ENCODE data around the gene TATDN3.
"Not testable (repeated sequence)": the region's sequence is repeated elsewhere in the genome, so short reads cannot be mapped to it uniquely, and the experiment has no call there.

TATDN3 gene

GRCh38 chr1:212775241-212775640, 16.5 kb upstream of the TATDN3 start:
- H3K36me3 ChIP-seq (ENCODE audit: control insufficient read depth, insufficient read depth, low read length): peaks cover 3% of the 10 kb centered on the region; the same call in 1 of the 2 replicates
- H3K9me3 ChIP-seq (ENCODE audit: control insufficient read depth, insufficient read depth, low read length): no peaks in the 10 kb centered on the region
- H3K4me1 ChIP-seq (ENCODE audit: control insufficient read depth, insufficient read depth, low read length): no peaks in the 10 kb centered on the region
- no peak overlapping the region for H3K4me3 ChIP-seq (ENCODE audit: low read length)
- H3K27me3 ChIP-seq (ENCODE audit: control insufficient read depth, insufficient read depth, low read length): no peaks in the 10 kb centered on the region
- no peak overlapping the region for H3K27ac ChIP-seq (ENCODE audit: low read length)
- DNase-seq (ENCODE audit: low read depth, low spot score): no peak

GRCh38 chr1:212777151-212777550, 14.5 kb upstream of the TATDN3 start:
- Histone ChIP-seq H3K9me3 (ENCODE audit: control insufficient read depth, insufficient read depth, low read length) (no peaks in the 10 kb centered on the region), H3K4me3 (ENCODE audit: low read length) (no peak overlapping the region), H3K4me1 (ENCODE audit: control insufficient read depth, insufficient read depth, low read length) (no peaks in the 10 kb centered on the region), H3K36me3 (ENCODE audit: control insufficient read depth, insufficient read depth, low read length) (peaks cover 3% of the 10 kb centered on the region; the same call in 1 of the 2 replicates), H3K27ac (ENCODE audit: low read length) (no peak overlapping the region), H3K27me3 (ENCODE audit: control insufficient read depth, insufficient read depth, low read length) (no peaks in the 10 kb centered on the region)
- no CpG with 5 or more reads among the region's 3 CpGs for WGBS (ENCODE audit: insufficient coverage, insufficient read length)
- no peak for DNase-seq (ENCODE audit: low read depth, low spot score)

GRCh38 chr1:212779086-212779485, 12.6 kb upstream of the TATDN3 start:
- not testable (repeated sequence) for H3K27me3 ChIP-seq (ENCODE audit: control insufficient read depth, insufficient read depth, low read length); DNase-seq (ENCODE audit: low read depth, low spot score); H3K4me3 ChIP-seq (ENCODE audit: low read length); H3K9me3 ChIP-seq (ENCODE audit: control insufficient read depth, insufficient read depth, low read length); H3K36me3 ChIP-seq (ENCODE audit: control insufficient read depth, insufficient read depth, low read length); H3K4me1 ChIP-seq (ENCODE audit: control insufficient read depth, insufficient read depth, low read length); H3K27ac ChIP-seq (ENCODE audit: low read length)
- WGBS (ENCODE audit: insufficient coverage, insufficient read length): no CpG with 5 or more reads among the region's 32 CpGs

- no CpG with 5 or more reads among the region's 3 CpGs for WGBS (ENCODE audit: insufficient coverage, insufficient read length)
- no peaks in the 10 kb centered on the region for H3K9me3 ChIP-seq (ENCODE audit: control insufficient read depth, insufficient read depth, low read length)
- H3K36me3 ChIP-seq (ENCODE audit: control insufficient read depth, insufficient read depth, low read length): peaks cover 3% of the 10 kb centered on the region; the same call in 1 of the 2 replicates
- H3K4me3 ChIP-seq (ENCODE audit: low read length): no peak overlapping the region
- H3K27me3 ChIP-seq (ENCODE audit: control insufficient read depth, insufficient read depth, low read length): no peaks in the 10 kb centered on the region
- H3K4me1 ChIP-seq (ENCODE audit: control insufficient read depth, insufficient read depth, low read length): no peaks in the 10 kb centered on the region
- no peak for DNase-seq (ENCODE audit: low read depth, low spot score)
- H3K27ac ChIP-seq (ENCODE audit: low read length): no peak overlapping the region
Observed at GRCh38 chr1:212780759-212781158, 10.9 kb upstream of the TATDN3 start.

GRCh38 chr1:212781225-212781624, 10.5 kb upstream of the TATDN3 start:
- Histone ChIP-seq H3K4me1 (ENCODE audit: control insufficient read depth, insufficient read depth, low read length) (no peaks in the 10 kb centered on the region), H3K36me3 (ENCODE audit: control insufficient read depth, insufficient read depth, low read length) (peaks cover 3% of the 10 kb centered on the region; the same call in 1 of the 2 replicates), H3K4me3 (ENCODE audit: low read length) (no peak overlapping the region), H3K27ac (ENCODE audit: low read length) (no peak overlapping the region), H3K27me3 (ENCODE audit: control insufficient read depth, insufficient read depth, low read length) (no peaks in the 10 kb centered on the region), H3K9me3 (ENCODE audit: control insufficient read depth, insufficient read depth, low read length) (no peaks in the 10 kb centered on the region)
- DNase-seq (ENCODE audit: low read depth, low spot score): no peak
- WGBS (ENCODE audit: insufficient coverage, insufficient read length): no CpG with 5 or more reads among the region's 2 CpGs

GRCh38 chr1:212782422-212783154, 9.1 kb upstream of the TATDN3 start:
- WGBS (ENCODE audit: insufficient coverage, insufficient read length): no CpG with 5 or more reads among the region's 3 CpGs
- no peak for DNase-seq (ENCODE audit: low read depth, low spot score)
- no peaks in the 10 kb centered on the region for H3K4me1 ChIP-seq (ENCODE audit: control insufficient read depth, insufficient read depth, low read length)
- no peak overlapping the region for H3K4me3 ChIP-seq (ENCODE audit: low read length)
- H3K27me3 ChIP-seq (ENCODE audit: control insufficient read depth, insufficient read depth, low read length): no peaks in the 10 kb centered on the region
- peaks cover 3% of the 10 kb centered on the region; the same call in 1 of the 2 replicates for H3K36me3 ChIP-seq (ENCODE audit: control insufficient read depth, insufficient read depth, low read length)
- H3K9me3 ChIP-seq (ENCODE audit: control insufficient read depth, insufficient read depth, low read length): no peaks in the 10 kb centered on the region
- H3K27ac ChIP-seq (ENCODE audit: low read length): no peak overlapping the region

GRCh38 chr1:212783976-212784375, 7.7 kb upstream of the TATDN3 start:
- Histone ChIP-seq H3K36me3 (ENCODE audit: control insufficient read depth, insufficient read depth, low read length) (peaks cover 3% of the 10 kb centered on the region; the same call in 1 of the 2 replicates), H3K4me3 (ENCODE audit: low read length) (no peak overlapping the region), H3K9me3 (ENCODE audit: control insufficient read depth, insufficient read depth, low read length) (no peaks in the 10 kb centered on the region), H3K27me3 (ENCODE audit: control insufficient read depth, insufficient read depth, low read length) (no peaks in the 10 kb centered on the region), H3K27ac (ENCODE audit: low read length) (no peak overlapping the region), H3K4me1 (ENCODE audit: control insufficient read depth, insufficient read depth, low read length) (no peaks in the 10 kb centered on the region)
- no peak for DNase-seq (ENCODE audit: low read depth, low spot score)
- no CpG with 5 or more reads among the region's 1 CpG for WGBS (ENCODE audit: insufficient coverage, insufficient read length)

- DNase-seq (ENCODE audit: low read depth, low spot score): no peak
- Histone ChIP-seq H3K27me3 (ENCODE audit: control insufficient read depth, insufficient read depth, low read length) (no peaks in the 10 kb centered on the region), H3K9me3 (ENCODE audit: control insufficient read depth, insufficient read depth, low read length) (no peaks in the 10 kb centered on the region), H3K36me3 (ENCODE audit: control insufficient read depth, insufficient read depth, low read length) (peaks cover 3% of the 10 kb centered on the region; the same call in 1 of the 2 replicates), H3K27ac (ENCODE audit: low read length) (no peak overlapping the region), H3K4me1 (ENCODE audit: control insufficient read depth, insufficient read depth, low read length) (no peaks in the 10 kb centered on the region), H3K4me3 (ENCODE audit: low read length) (no peak overlapping the region)
- no CpG with 5 or more reads among the region's 1 CpG for WGBS (ENCODE audit: insufficient coverage, insufficient read length)
Observed at GRCh38 chr1:212785871-212786270, 5.8 kb upstream of the TATDN3 start.

GRCh38 chr1:212791261-212791675, 426 bp upstream of the TATDN3 start:
- Histone ChIP-seq H3K4me1 (ENCODE audit: control insufficient read depth, insufficient read depth, low read length) (no peaks in the 10 kb centered on the region), H3K36me3 (ENCODE audit: control insufficient read depth, insufficient read depth, low read length) (no peaks in the 10 kb centered on the region; the same call in 1 of the 2 replicates), H3K9me3 (ENCODE audit: control insufficient read depth, insufficient read depth, low read length) (no peaks in the 10 kb centered on the region), H3K27me3 (ENCODE audit: control insufficient read depth, insufficient read depth, low read length) (no peaks in the 10 kb centered on the region), H3K27ac (ENCODE audit: low read length) (no peak overlapping the region), H3K4me3 (ENCODE audit: low read length) (peak overlapping the region; percentile 99)
- peak; percentile 4 for DNase-seq (ENCODE audit: low read depth, low spot score)
- WGBS (ENCODE audit: insufficient coverage, insufficient read length): no CpG with 5 or more reads among the region's 22 CpGs

GRCh38 chr1:212792396-212792908, 758 bp downstream of the TATDN3 start:
- Histone ChIP-seq H3K9me3 (ENCODE audit: control insufficient read depth, insufficient read depth, low read length) (no peaks in the 10 kb centered on the region), H3K4me3 (ENCODE audit: low read length) (peak overlapping the region; percentile 99), H3K36me3 (ENCODE audit: control insufficient read depth, insufficient read depth, low read length) (no peaks in the 10 kb centered on the region), H3K27me3 (ENCODE audit: control insufficient read depth, insufficient read depth, low read length) (no peaks in the 10 kb centered on the region), H3K27ac (ENCODE audit: low read length) (no peak overlapping the region), H3K4me1 (ENCODE audit: control insufficient read depth, insufficient read depth, low read length) (no peaks in the 10 kb centered on the region)
- WGBS (ENCODE audit: insufficient coverage, insufficient read length): no CpG with 5 or more reads among the region's 16 CpGs
- no peak for DNase-seq (ENCODE audit: low read depth, low spot score)

GRCh38 chr1:212794561-212795014, 2.9 kb downstream of the TATDN3 start:
- no CpG with 5 or more reads among the region's 1 CpG for WGBS (ENCODE audit: insufficient coverage, insufficient read length)
- no peaks in the 10 kb centered on the region for H3K9me3 ChIP-seq (ENCODE audit: control insufficient read depth, insufficient read depth, low read length)
- DNase-seq (ENCODE audit: low read depth, low spot score): no peak
- H3K4me3 ChIP-seq (ENCODE audit: low read length): no peak overlapping the region
- no peak overlapping the region for H3K27ac ChIP-seq (ENCODE audit: low read length)
- H3K4me1 ChIP-seq (ENCODE audit: control insufficient read depth, insufficient read depth, low read length): no peaks in the 10 kb centered on the region
- H3K36me3 ChIP-seq (ENCODE audit: control insufficient read depth, insufficient read depth, low read length): no peaks in the 10 kb centered on the region; the same call in 1 of the 2 replicates
- no peaks in the 10 kb centered on the region for H3K27me3 ChIP-seq (ENCODE audit: control insufficient read depth, insufficient read depth, low read length)
